Peyer's patch (tissue), 4 donors: Measurements from ENCODE around the gene SKAP1. TPM values are rescaled to one million over a fixed set of nuclear protein-coding genes. Genes with fewer than 3 reads are reported as not detected.

Experiments
- DNase-seq, 3 donors: peaks; one replicate each; pipeline ENCODE4 v3.0.0-alpha.2; 2017 to 2019
- H3K27ac ChIP-seq, 4 donors: fragments of 200-600 bp; sonication (generic); one replicate each; pipeline ENCODE4 v1.5.1; 2016 to 2019
- H3K27me3 ChIP-seq, 2 donors: fragments of 200-600 bp; sonication (generic); one replicate each; pipeline ENCODE4 v1.5.1; 2019
- H3K36me3 ChIP-seq, 3 donors: fragments of 200-600 bp; sonication (generic); one replicate each; pipeline ENCODE4 v1.5.1; 2016 to 2019
- H3K4me1 ChIP-seq, 4 donors: fragments of 200-600 bp; sonication (generic); one replicate each; pipeline ENCODE4 v1.5.1; 2016 to 2019
- H3K4me3 ChIP-seq, 4 donors: fragments of 200-600 bp; sonication (generic); 1 replicate in 3 of 4; 2 replicates in 1 of 4; pipeline ENCODE4 v1.5.1; 2016 to 2019; ENCODE audit warnings: mild to moderate bottlenecking in 1 of 4
- H3K9me3 ChIP-seq, 4 donors: fragments of 200-600 bp; sonication (generic); one replicate each; pipeline ENCODE4 v1.5.1; 2016 to 2019; ENCODE audit warnings: mild to moderate bottlenecking in 1 of 4
- CTCF ChIP-seq, 6 experiments: fragments of 450-650 bp in 4 of 6; fragments of 200-600 bp in 2 of 6; sonication (generic) in 1 of 6; IDR thresholded peaks; one replicate each; pipeline ENCODE4 v1.5.1; 2017 to 2019; ENCODE audit warnings: antibody characterized with exemption in 6 of 6, mild to moderate bottlenecking in 3 of 6, moderate library complexity in 1 of 6
- POLR2A ChIP-seq, 2 donors: fragments of 450-650 bp; IDR thresholded peaks; one replicate each; pipeline ENCODE4 v1.5.1; 2017; ENCODE audit warnings: antibody characterized with exemption in 2 of 2, mild to moderate bottlenecking in 2 of 2, moderate library complexity in 2 of 2
- total RNA-seq, 4 donors: library from RNA; depleted of rRNA; stranded (reverse); fragments of >200 nt; gene quantifications; one replicate each; pipeline ENCODE4 v1.1.0, GENCODE V29; 2016

The SKAP1 gene
- total RNA-seq, 4 donors from 2014 or later, result 3.1 to 17.3 (median 6.5) TPM

- H3K9me3 ChIP-seq, result no peaks in the 10 kb centered on the region
- TF ChIP-seq POLR2A (IDR thresholded peaks at IDR 0.05) (no peak), CTCF (IDR thresholded peaks at IDR 0.05) (no peak)
- H3K27ac ChIP-seq, result no peak overlapping the region
- H3K36me3 ChIP-seq, result no peaks in the 10 kb centered on the region
- H3K4me1 ChIP-seq, result peaks cover 0 to 4% (median 0%) of the 10 kb centered on the region in 4 donors
- H3K27me3 ChIP-seq, result no peaks in the 10 kb centered on the region
- no peak for DNase-seq
- H3K4me3 ChIP-seq, result no peak overlapping the region
Measured at GRCh38 chr17:48270899-48271298, 159.1 kb downstream of the SKAP1 start.

GRCh38 chr17:48269209-48269608, 160.8 kb downstream of the SKAP1 start:
- TF ChIP-seq CTCF (IDR thresholded peaks at IDR 0.05), result no peak
- no peak for TF ChIP-seq POLR2A (IDR thresholded peaks at IDR 0.05)
- H3K36me3 ChIP-seq, result no peaks in the 10 kb centered on the region
- no peaks in the 10 kb centered on the region for H3K27me3 ChIP-seq
- no peak overlapping the region for H3K4me3 ChIP-seq
- no peak for DNase-seq
- no peak overlapping the region for H3K27ac ChIP-seq
- peaks cover 0 to 11% (median 0%) of the 10 kb centered on the region in 4 donors for H3K4me1 ChIP-seq
- no peaks in the 10 kb centered on the region for H3K9me3 ChIP-seq

- Histone ChIP-seq H3K9me3 (no peaks in the 10 kb centered on the region), H3K27me3 (no peaks in the 10 kb centered on the region), H3K4me3 (no peak overlapping the region), H3K4me1 (peaks cover 0 to 20% (median 0%) of the 10 kb centered on the region in 4 donors), H3K27ac (no peak overlapping the region), H3K36me3 (no peaks in the 10 kb centered on the region)
- DNase-seq, result no peak
- TF ChIP-seq CTCF (IDR thresholded peaks at IDR 0.05) (no peak), POLR2A (IDR thresholded peaks at IDR 0.05) (no peak)
Measured at GRCh38 chr17:48263731-48264035, 166.3 kb downstream of the SKAP1 start.

GRCh38 chr17:48262982-48263730, 166.9 kb downstream of the SKAP1 start:
- Histone ChIP-seq H3K9me3 (no peaks in the 10 kb centered on the region), H3K4me1 (peaks cover 0 to 20% (median 0%) of the 10 kb centered on the region in 4 donors), H3K36me3 (no peaks in the 10 kb centered on the region), H3K27me3 (no peaks in the 10 kb centered on the region), H3K4me3 (no peak overlapping the region), H3K27ac (no peak overlapping the region)
- TF ChIP-seq POLR2A (IDR thresholded peaks at IDR 0.05) (no peak), CTCF (IDR thresholded peaks at IDR 0.05) (peak in 5 of 6 experiments; percentile 36 to 64 (median 49))
- no peak for DNase-seq

- Histone ChIP-seq H3K27me3 (no peaks in the 10 kb centered on the region), H3K27ac (no peak overlapping the region), H3K4me1 (peaks cover 0 to 16% (median 0%) of the 10 kb centered on the region in 4 donors), H3K9me3 (no peaks in the 10 kb centered on the region), H3K36me3 (no peaks in the 10 kb centered on the region), H3K4me3 (no peak overlapping the region)
- DNase-seq, result peak in 1 of 3 donors; percentile 59
- TF ChIP-seq CTCF (IDR thresholded peaks at IDR 0.05) (peak in 4 of 6 experiments; percentile 36 to 77 (median 63)), POLR2A (IDR thresholded peaks at IDR 0.05) (no peak)
Measured at GRCh38 chr17:48261297-48261880, 168.6 kb downstream of the SKAP1 start.
